ENCODE measurements around the gene PTPN1.

PTPN1 gene

DNA sequence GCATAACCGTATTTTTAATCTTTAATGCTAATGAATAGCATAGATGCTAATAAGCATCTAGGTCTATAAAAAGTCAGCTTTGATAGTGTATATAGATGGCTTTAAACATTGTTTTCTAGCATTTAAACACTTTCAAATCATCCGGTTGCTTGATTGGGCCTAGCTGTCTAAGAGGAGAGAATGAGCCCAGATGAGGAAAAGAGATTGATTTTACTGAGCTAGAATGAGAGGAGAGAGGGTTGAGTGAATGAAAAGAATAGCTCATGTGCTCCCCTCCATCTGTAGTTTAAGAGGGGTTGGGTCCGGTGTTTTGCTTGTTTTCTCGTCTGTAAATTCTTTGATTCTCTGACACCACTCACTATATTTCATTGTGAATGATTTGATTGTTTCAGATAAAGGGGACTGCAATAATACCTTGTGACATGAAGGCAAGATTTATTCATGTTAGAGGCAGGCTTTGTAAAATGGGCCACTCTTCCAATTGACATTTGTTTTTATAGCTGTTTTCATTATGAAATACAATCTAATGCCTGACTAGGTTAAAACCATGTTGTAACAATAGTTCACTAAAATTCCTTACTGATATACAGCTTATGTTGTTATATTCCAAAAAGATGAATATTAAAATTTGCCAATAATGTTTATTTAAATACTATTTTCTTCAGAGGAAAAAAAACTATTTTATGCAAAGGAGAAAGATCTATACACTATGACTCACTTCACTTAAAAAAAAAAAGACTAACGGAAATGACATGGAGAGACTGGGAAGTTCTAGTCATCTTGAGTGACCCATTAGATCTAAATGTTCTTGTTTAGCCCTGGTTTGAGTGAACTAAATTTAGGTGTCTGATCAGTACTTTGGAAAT is 3.2 kb downstream of the PTPN1 start:
- no peak for DNase-seq (ENCODE audit: low read depth in 2 of 2)

DNA sequence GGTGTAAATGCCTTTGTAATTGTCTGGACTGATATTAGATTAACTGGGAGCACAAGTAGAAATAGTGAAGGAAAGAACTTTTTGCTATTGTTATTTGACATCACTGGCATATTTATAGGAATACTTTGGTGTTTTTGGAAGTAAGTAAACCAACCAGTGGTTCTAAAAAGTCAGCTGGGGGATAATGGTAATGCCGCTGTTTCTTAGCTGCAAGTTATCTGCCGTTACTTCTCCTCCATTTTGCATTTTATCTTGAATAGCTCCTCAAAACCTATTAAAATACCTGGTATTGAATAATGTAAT is 3.8 kb downstream of the PTPN1 start:
- DNase-seq (ENCODE audit: low read depth in 2 of 2), result no peak

DNA sequence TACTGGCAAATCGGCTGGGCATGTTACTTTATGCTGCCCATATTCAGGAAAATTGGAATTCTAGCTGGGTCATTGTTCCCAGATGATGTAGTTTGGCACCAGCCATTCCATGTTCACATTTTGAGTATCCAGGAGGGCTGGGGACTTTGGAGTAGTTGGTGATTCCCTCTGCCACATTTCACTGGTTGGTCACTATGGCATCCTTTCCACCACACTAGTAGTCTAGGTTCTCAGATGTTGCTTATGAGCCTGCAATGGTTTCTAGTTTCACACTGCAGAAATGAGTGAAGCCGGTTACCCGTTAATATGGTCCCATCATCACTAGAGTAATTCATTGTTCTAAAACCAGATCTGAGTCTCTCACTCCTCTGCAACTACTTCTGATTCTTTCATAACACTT is 4.6 kb downstream of the PTPN1 start:
- no peak for DNase-seq (ENCODE audit: low read depth in 2 of 2)

DNA sequence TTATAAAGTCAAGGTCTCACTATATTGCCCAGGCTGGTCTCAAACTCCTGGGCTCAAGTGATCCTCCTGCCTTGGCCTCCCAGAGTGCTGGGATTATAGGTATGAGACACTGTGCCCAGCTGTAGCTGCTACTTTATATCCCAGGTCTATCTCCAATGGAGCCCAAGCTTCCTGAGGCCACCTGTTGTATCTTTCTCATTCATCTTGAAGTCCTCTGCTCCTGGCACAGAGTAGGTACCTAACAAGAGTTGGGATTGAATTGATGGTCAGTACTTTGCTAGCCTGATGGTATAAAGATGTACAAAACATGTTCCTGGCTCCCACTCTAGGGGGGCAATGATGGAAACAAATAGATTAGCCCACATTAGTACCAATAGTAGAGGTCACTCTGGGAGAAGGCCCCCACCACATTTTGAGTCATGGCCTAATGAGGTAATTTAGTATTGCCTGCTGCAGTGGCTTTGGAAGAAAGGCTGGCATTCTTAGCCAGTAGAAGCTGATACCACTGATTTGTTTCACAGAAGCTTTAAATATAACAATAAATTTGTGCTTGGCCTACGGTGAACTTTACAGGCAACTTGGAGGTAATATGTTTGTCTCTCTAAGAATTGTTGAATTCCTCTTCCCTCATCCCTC is 5.4 kb downstream of the PTPN1 start:
- DNase-seq (ENCODE audit: low read depth in 2 of 2), result no peak

DNA sequence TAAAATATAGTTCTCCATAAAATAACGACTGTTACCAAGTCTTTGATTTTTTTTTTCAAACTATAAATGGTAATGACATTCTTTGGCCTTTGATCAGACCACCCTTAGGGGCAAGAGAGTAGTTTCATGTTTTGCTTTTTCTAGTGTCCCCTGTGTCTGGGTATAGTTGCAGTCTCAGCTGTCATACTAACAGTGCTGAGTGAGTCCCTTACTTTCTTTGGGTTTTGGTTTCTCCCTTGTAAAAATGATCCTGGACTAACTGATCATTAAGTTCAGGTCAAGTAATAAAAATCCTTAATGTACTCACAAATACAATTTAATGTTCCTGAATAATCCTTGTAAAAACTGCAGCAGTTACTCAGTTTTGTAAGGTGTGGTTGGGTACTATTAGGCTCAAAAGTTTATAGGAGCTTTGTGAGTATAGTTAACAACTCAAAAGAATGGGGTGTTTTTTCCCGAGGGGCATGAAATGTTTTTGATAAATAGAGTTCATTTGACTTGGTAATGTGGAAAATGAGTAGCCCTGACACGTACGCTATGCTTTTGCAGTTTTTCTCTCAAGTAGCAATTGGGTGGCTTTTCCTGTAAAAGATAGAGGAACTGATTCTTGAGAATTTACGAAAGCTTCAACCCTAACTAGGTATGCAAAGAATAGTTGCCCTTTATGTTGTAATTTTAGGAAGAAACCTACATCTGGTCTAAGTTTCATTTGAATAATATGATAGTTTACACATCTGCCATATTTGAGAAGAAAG is 6.2 kb downstream of the PTPN1 start:
- DNase-seq (ENCODE audit: low read depth in 2 of 2), result no peak

DNA sequence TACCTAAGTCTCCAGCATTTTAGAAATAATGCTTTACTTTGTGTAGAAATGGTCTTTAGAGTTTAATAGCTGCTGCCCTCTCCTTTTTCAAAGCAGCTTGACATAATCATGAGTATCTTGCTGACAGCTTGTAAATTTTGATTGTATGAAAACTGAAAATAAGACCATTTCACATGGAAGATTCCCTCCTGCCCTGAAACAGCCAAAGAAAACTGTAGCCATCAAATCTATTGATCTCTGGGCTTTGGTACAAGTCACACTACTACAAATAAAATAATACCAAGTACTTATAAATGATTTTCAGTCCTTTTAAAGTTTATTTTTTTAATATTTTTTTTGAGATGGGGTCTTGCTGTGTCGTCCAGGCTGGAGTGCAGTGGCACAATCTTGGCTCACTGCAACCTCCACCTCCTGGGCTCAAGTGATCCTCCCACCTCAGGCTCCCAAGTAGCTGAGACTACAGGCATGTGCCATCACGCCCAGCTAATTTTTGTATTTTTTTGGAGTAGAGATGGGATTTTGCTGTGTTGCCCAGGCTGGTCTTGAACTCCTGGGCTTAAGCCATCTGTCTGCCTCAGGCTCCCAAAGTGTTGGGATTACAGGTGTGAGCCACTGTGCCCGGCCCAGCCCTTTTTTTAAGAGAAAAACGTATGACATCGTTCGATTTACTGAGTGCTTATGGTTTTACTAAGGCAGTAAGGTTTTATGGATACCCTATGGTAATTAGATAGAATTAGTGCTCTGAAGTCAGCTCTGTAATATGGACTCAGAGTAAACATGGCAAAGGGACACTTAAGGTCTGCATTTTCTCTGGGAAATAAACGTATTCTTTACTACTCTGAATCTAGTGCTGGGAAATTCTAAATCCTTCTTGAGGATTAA is 7.0 kb downstream of the PTPN1 start:
- no peak for DNase-seq (ENCODE audit: low read depth in 2 of 2)

DNA sequence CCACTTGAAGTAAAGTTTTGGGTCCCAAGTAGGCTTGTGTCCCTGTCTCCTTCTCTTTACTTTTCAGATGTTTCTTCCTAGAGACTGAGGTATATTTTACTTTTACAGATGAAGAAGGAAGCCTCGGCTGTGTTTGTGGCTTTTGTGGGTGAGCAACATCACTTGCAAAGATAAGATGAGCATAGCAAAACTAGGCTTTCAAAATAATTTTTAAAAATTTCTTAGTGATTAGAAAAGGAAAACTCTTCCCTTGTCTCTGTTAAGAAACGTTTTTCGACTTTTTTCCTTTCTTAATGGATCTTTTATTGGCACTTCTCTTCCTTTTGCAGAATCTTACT is 7.6 kb downstream of the PTPN1 start:
- DNase-seq (ENCODE audit: low read depth in 2 of 2), result no peak

DNA sequence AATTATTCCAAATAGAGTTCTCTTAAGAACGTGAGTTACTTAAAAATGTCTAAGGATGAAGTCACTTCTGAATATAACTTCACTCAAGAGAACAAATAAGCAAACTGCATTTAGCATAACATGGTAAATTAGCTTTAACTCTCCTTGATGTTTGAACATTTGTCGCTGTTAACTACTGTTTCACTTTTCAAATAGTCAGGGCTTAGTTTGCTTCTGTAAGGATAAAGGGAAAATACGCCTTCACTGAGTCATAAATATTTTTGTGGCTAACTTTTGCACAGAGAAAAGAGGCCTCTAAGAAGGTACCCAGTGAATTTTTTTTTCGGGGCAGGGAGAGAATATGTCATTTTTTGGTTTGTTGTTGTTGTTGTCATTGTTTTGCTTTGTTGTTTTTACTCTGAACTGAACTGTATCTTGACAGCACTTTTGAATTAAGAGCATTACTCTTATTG is 8.1 kb downstream of the PTPN1 start:
- no peak for DNase-seq (ENCODE audit: low read depth in 2 of 2)

DNA sequence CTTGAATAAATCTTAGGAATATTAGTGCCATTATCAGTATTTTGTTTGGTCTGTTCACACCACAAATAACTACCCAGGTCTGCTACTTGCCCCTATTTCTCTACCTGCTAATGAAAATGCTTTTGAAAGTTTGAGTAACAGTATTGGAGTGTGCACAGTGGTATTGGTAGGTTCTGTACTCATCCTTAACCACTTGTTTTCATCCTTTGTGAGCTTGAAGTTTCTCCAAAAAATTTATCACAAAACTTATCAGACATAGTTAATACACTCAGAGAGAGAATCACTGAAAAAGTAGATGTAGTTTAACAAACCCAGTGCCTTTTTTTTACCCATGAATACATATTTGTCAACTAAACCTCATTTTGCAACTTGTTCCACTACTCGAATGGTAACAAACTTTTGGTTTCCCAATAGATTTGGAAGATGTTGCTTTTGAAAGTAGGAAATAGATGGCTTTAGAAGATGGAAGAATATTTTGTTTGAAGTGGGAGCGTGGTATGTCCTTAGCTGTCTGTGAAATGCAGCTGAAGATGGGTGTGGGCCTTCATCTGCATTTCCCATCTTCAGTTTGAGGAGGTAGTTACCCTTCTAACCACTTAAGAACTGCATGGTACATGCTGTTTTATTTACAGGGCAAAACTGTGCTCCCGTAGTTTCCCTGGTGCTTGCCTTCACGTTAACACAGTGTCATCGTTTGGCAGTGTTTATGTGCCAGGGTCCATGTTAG is 9.0 kb downstream of the PTPN1 start:
- DNase-seq (ENCODE audit: low read depth in 2 of 2), result no peak

DNA sequence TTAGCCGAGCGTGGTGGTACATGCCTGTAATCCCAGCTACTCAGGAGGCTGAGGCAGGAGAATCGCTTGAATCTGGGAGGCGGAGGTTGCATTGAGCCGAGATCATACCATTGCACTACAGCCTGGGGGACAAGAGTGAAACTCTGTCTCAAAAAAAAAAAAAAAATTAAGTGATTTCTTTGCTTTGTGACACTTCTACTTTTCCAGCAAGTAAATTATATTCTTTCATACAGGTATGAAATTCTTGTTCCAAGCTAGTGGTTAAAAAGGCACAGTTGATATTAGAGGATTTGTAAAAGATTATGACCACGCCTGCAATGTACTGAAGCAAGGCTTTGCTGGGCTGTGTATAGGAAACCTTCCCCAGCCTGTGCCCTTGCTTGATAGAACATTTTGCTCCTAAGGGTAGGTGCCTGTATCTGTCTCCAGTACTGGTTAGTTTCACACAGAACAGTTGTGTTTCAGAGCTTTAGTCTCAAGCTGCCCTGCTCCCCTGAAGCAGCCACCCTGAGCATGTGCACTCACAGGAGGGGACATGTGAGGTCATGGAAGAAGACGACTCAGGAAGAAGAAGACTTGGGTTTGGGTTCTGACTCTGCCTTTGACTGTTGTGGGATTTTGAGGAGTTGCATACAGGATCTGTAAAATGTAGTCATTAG is 10.2 kb downstream of the PTPN1 start:
- DNase-seq (ENCODE audit: low read depth in 2 of 2), result no peak

DNA sequence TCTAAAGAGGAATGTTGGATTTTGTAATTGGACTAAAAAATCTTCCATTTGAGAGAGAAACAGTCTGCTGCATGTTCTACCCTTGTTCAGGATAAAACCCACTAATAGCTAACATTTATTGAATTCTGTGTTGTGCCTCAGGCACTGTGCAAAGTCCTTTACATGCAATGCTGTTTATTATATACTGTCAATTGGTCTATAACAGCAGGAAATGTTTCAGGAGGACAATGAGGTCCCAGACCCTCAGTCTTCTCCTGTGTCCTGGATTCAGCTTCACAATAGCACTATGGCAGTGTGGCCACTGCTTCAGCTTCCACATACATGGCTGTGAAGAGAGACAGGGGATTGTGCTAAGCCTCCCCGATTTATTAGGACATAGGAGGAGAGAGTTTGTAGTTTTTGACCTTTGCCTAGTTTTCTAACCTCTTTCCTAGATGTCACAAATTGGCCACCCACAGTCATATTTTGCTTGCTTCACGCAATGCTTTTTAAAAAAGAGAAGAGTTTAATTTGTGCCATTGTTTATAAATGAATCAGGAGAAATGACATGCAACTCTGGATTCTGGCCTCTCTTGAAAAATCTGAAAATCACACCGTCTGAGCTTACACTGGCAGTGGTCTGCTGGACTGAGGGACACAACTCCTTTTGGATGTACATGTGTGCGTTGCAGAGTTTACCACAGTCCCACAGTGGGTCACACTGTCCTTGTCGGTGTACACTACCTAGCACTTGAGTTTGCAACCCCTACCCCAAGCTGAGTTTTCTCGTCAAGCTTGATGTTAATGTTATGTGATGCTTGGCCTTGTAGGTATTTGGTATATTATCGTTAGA is 11.3 kb downstream of the PTPN1 start:
- DNase-seq (ENCODE audit: low read depth in 2 of 2), result no peak

DNA sequence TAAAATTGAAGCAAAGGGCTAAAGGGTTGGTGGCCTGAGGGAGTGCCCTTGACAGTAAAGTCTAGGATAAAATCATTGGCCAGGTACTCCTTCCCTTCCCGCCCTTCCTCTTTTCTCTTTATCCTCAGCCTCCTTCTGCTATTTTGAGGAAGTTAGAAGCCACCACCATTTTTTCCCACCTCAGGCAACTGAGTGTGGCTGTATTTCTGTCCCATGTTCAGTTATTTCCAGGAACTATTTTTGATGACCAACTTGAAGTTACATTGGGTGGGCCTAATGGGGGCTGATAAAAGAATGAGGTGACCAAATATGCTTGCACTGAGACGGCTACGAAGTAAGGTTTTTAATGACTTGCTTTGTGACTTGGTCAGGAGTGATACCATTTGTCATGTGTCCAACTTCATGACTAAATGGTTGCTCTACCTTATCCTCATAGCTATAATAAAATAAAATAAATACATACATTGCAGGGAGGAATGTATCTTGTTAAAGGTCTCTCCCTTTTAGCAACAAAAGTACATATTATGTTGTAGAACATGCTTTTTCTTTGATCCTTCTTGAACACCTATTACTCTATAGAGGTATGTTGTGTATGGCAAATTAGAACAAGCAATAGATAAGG is 12.0 kb downstream of the PTPN1 start:
- DNase-seq (ENCODE audit: low read depth in 2 of 2), result no peak

DNA sequence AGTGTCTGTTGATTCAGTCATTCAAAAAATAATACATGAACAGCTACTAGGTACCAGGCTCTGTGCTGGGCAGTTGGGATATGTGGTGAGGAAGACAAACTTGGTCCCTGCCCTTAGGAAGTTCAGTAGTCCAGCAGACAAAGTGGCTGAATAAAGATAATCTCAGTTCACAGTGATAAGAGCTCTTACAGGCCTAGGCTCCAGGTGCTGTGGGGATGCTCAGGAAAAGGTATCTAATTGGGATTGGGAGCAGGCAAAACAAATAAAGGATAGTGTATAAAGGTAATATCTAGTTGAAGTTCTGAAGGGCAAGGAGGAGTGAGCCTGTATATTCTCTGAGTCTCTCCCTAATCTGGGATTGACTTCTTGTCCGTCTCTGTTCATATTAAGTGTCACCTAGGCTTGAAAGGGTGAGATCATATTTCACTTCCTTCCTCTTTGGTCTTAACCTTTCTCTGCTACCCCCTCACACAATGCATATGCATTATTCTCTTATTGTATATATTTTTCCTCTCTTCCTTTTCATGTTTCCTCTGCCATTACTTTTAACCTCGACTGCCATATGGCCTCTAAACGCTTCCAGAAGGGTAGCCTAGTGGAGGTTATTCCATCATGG is 13.5 kb downstream of the PTPN1 start:
- no peak for DNase-seq (ENCODE audit: low read depth in 2 of 2)

DNA sequence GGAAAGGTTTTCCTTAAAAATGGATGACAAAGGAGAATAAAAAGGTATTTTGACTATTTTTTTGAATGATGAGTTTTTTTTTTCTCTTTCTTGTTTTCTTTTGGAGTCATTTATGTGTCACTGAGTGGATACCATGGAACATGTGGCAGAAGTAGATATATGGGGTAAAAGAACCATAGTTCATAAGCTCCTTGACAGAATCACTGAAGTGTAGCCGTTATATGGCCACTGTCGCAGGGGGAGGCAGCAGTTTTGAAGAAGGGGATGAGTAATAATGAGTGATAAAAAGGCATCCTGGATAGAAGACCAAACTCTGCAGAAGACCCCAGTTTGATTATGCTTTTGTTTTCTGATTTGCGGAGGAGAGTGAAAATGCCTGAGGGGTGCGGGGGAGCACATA is 15.5 kb downstream of the PTPN1 start:
- no peak for DNase-seq (ENCODE audit: low read depth in 2 of 2)

DNA sequence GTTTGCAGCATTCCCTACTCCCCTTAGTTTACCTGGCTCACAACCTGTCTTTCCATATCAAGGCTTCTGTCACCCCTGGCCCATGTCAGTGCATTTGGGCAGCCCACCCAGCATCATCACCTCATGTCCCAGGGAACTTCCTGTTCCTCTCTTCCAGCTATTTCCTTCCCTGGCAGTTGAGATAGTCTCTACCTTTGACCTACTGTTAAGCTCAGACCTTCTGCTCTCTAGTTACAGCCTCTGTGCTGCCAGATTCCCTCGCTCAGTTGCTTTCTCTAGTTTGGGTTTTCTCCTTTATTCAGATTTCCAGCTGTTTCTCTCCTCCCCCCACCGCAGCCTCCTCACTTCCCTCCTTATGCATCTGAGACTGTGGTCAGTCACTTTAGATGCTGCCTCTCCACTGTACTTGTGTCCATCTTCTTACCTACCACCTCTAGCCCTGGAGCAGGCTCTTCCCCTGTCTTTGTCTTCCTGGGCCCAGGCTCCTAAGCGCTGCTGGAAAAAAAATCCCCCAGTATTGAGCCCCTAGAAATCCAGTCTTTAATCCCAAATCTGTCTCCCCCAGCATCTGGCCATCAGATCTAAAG is 16.3 kb downstream of the PTPN1 start:
- DNase-seq (ENCODE audit: low read depth in 2 of 2), result no peak

DNA sequence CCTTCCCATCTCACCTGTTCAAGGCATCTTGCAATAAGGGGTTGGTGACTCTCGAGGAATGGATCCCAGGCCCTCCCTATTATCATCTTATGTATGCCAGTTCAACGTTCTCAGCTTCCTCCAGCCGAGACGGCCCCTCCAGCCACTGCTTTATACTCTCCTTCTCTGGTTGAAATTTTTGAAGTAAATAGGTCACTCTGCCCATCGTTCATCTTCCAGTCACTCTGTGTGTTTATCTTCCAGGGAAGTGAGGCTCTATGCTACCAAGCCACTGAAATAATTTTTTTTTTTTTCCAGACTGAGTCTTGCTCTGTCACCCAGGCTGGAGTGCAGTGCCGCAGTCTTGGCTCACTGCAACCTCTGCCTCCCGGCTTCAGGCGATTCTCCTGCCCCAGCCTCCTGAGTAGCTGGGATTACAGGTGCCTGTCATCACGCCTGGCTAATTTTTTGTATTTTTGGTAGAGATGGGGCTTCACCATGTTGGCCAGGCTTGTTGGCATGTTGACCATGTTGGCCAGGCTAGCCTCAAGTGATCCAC is 17.0 kb downstream of the PTPN1 start:
- DNase-seq (ENCODE audit: low read depth in 2 of 2), result no peak

DNA sequence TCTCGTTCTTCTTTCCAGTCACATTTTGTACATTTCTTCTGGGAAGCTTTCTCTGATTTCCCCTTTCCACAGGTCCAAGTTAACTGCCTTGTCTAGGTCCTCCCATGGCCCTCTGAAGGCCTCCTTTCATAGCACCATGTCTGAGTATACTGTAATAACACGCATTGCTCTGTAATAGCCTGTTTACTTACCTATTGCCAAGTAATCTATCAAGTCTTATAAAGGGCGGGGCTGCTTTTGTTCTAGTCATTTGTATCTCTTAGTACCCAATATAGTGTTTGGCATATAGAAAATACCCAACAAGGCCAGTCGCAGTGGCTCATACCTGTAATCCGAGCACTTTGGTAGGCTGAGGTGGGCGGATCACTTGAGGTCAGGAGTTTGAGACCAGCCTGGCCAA is 17.9 kb downstream of the PTPN1 start:
- DNase-seq (ENCODE audit: low read depth in 2 of 2), result no peak

DNA sequence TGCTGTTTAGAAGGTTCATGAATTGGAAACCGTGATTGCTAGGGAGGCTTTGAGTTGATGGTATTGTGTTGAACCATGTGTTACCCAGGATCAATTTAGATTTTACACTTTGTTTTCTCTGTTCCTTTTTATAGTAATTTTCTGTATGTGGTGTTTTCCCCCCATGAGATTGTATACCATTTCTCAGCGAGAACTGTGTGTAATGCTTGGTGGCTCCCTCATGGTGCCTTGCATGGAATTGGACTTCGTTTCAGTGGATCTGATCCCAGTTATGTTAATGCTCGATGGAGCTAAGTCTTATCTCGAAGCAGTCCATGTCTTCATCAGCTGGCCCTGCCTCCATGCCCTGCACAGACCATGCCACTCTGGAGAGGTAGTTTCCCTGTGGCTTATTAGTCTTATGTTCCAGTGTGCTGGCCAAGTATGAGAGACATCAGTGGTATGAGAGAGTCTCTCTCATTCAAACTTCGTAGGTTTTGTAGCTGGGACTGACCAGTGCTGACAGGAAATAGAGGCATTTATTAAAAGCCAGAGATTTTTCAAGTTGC is 18.7 kb downstream of the PTPN1 start:
- no peak for DNase-seq (ENCODE audit: low read depth in 2 of 2)
